GM21367 (cell line): ENCODE measurements around the gene PRPF40B.
A peak's percentile ranks its signal among the peaks of the same experiment; 100 is the strongest.

Source experiments
- ATAC-seq: cut with Tn5 transposase; IDR thresholded peaks from one replicate; pipeline ENCODE4 v1.9.1; 2021; ENCODE audit not compliant: unreplicated experiment

Gene PRPF40B

GRCh38 chr12:49655595-49656236 is 32.4 kb downstream of the PRPF40B start:
- no peak for ATAC-seq

- no peak for ATAC-seq
Measured at GRCh38 chr12:49658276-49658675, 34.9 kb downstream of the PRPF40B start.

- no peak for ATAC-seq
Measured at GRCh38 chr12:49659753-49660152, 36.4 kb downstream of the PRPF40B start.

DNA sequence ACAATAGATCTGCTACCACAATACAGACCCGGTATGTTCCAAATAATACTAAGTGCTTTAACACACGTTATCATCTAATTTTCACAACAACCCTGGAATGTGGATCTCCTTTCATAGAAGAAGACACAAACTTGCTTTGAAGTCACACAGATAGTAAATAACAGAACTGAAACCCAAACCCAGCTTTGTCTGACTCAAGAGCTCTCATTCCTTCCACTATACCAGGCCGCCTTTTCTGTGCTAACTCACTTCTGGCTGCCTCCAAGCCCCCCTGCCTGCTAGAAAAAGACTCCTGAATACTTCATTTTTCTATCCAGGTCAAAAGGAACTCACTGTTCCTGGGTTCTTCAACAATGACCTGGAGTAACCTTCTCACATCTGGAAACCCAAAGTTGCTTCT is 37.8 kb downstream of the PRPF40B start:
- ATAC-seq = no peak

DNA sequence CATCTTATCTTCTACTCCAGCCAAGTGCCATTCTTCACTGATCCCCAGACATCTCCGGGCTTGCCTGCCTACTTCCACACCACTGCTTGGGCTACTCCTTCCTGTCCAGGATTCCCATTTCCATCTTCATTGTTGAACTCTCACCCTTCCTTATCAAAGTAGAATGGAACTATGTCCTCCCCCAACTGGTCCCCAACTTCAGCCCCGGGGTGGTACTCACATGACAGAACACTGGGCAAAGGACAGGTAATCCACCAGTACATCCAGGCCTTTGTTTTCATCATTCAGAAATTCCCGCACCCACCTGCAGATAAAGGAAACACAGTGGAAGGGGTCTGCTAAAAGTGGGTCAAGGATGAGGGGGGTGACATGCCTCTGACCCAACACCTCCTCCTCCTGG is 38.4 kb downstream of the PRPF40B start:
- no peak for ATAC-seq

GRCh38 chr12:49662998-49663843 is 39.9 kb downstream of the PRPF40B start:
- peak; percentile 57 for ATAC-seq

- ATAC-seq = no peak
Measured at GRCh38 chr12:49664167-49664566, 40.8 kb downstream of the PRPF40B start.

DNA sequence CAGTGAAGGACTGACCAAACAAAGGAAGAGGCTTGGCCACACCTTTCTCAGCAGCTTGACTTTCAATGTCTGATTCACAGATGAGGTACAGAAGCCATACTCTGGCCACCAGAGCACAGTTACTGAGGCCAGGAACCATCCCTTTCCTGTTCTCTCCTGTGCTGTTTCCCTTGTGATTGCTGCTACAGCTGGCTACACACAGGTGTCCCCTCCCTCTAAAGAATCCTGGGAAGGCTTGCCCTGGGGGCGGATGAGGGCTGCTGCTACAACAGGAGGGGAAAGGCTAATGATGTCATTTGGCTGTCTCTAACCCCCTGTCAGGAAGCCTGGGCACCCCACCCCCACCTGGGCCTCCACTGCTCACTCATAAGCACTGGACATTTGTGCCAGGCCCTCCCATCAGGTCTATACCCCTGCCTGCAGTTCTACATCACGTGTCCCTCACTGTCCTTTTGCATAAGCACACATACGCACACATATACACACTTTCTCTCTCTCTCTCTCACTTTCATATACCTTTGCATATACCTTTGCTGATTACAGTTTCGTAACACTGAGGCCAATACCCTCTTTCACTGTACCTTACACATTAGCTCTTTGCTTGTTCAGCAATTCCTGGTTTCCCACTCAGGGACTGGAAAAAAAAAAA is 41.4 kb downstream of the PRPF40B start:
- ATAC-seq = peak; percentile 49

GRCh38 chr12:49665384-49665783 is 42.0 kb downstream of the PRPF40B start:
- no peak for ATAC-seq

GRCh38 chr12:49666176-49666575 is 42.8 kb downstream of the PRPF40B start:
- ATAC-seq = no peak

- ATAC-seq = no peak
Measured at GRCh38 chr12:49667325-49668090, 44.1 kb downstream of the PRPF40B start.

GRCh38 chr12:49669796-49670195 is 46.4 kb downstream of the PRPF40B start:
- no peak for ATAC-seq

DNA sequence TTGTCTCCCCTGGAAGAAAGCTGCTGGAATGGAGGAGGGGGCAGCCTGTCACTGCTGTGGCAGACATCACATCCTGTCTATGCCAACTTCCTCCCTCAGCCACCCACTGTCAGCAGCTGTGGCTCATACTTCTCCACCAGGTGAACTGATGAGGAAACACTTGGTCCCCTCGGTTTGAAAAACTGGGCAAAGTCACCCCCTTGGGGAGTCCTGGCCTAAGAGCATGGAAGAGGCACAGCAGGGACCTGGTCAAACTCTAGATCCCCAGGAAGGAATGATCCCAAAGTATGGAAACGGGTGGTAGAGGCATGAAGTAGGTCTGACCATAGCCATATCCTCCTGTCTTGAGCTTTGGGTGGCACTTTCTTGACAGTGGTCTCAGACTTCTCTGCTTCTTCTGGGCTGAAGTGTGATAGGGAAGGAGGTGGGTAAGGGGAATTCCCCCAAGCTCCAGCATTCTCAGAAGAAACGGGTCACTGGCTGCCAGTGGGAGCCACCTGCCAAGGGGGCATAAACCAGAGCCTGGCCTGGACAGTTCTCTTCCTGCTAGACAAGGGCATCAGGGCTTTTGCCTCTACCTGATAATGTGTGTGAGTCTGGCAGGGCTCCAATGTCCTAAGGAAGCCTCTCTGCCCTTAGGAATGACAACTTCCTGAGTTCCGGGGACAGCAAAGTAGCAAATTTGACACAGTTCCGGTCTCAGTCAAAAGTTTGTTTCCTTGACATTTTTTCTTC is 47.8 kb downstream of the PRPF40B start:
- no peak for ATAC-seq

DNA sequence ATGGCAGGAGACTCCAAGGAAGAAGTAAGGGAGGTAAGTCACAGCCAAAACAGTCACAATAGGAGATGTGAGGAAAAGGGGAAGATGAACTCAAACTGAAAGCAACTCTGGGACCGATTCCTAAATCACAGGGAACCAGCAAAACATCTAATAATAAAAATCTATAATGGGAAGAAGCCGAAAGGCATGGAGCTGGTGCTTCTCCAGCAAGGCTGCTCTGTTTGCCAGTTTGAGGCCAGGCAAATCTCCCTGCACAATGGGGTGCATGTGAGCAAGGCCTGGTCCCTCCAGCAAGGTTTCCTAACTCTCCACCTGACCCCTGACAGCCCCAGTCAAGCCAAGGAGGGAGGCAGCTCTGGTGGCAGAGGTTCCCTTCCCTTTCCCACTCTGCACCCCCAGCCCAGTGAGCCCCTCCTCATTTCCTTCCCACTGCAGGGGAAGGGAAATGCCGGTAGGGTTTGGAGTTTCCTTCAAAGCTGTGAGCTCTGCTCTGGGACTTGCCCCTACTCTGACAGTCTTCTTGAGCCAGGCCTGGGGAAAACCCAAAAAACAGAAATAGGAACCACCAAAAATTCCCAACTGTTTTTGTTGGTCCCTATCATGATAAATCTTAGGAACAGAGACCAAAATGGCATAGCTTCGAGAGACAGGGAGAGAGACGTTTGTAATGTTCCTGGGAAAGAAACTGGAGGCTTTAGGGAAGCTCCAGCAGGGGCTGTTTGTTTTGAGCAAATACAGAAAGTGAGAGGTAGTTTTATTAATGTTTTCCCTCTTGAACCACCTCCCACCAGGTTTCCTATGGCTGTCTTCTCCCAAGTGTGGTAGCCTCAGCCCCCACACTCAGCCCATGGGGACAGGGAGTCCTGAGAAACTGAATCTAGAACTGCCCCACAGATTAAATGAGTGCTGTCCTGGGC is 49.2 kb downstream of the PRPF40B start:
- no peak for ATAC-seq

DNA sequence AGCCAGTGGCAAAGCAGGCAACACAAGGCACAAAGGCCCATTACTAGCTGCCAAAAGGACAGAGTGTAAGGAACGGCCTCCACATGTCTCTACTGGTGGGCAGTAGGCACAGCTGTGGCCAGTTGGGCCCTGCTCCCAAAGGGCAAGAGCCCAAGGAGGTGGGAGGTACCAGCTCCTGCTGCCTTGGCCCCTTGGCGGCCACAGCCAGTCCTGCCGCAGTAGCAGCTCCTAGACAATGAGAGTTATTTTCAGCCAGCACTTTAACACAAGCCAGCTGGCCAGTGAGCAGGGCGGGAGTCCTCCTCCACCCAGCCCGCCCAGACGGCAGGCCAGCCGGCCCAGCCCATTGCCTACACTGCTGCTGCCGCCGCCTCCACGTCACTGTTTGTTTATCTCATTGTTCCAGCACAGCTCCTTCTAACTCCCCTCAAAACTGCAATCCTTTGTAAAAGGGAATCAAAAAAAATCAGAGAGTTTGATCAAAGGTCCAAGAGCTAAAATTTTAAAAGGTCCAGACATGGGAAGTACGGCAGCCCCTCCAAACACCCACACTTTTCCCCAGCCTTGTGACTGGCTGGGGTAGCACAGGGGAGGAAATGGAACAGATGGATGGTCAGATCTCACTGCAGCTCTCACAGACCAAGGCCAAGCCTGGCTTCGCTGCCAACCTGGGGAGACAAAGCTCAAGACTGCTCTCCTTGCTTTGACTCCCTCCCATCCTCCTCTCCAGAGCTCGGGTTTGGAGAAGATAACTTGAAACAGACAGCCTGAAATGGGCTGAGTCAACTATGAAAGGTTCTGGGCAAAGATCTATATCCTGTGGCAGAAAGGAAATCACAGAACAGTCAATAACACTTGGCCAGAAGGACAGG is 50.3 kb downstream of the PRPF40B start:
- ATAC-seq = no peak

DNA sequence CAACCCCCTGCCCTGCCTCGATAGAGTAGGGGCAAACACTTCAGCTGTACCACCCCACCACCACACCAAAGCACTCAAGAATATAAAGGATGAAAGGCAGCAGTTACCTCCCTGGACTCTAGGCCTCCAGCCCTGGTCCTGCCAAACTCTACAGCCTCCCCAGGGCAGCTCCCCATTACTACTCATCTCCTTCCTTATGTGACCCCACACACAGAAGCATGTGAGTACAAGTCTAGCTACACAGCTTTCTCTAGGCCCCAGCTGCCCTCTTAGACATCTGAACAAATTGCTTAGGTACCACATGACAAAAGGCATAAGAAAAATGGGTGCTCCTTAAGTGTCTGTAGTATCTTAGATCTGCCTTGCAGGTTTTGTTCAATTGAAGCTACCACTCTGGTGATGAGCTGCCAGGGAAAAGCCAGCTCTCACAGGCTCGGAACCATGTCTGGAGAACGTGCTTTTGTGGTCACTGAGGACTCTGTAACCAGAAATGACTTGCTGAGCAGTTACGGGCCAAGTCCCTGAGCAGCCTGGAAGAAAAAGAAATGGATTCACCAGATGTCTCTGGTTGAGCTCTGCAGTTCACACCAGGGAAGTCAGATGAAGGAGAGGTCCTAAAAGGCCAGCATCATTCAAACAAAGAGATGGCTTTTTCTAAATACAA is 51.1 kb downstream of the PRPF40B start:
- ATAC-seq = no peak

DNA sequence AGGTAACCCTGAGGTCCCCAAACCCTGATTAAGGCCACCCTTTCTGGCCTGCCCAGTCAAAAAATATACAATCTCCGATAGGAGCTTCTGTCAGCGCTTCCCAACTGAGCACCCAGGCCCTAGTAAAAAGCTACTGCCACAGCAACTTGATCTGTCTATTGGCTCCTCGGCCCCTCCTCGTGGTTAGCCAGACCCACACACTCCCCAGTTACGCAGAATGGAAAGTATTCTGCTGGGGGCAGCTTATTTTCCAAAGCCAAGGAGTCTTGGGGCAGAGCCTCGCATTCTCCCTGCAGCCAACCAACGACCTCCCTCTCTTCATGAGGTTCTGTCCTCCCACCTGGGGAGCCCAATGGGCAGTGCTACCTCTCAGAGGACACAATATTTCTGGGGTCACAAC is 51.8 kb downstream of the PRPF40B start:
- ATAC-seq = no peak

GRCh38 chr12:49678711-49679110 is 55.4 kb downstream of the PRPF40B start:
- no peak for ATAC-seq
